ENCODE data around the gene INPP5B.

GRCh38 chr1:37932759-37933158 lies 14.1 kb downstream of the INPP5B start:
- TF ChIP-seq, protein P1, sequence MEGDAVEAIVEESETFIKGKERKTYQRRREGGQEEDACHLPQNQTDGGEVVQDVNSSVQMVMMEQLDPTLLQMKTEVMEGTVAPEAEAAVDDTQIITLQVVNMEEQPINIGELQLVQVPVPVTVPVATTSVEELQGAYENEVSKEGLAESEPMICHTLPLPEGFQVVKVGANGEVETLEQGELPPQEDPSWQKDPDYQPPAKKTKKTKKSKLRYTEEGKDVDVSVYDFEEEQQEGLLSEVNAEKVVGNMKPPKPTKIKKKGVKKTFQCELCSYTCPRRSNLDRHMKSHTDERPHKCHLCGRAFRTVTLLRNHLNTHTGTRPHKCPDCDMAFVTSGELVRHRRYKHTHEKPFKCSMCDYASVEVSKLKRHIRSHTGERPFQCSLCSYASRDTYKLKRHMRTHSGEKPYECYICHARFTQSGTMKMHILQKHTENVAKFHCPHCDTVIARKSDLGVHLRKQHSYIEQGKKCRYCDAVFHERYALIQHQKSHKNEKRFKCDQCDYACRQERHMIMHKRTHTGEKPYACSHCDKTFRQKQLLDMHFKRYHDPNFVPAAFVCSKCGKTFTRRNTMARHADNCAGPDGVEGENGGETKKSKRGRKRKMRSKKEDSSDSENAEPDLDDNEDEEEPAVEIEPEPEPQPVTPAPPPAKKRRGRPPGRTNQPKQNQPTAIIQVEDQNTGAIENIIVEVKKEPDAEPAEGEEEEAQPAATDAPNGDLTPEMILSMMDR (IDR thresholded peaks at IDR 0.05) = no peak
- TF ChIP-seq POLR2AphosphoS5 (IDR thresholded peaks at IDR 0.05) = no peak
- TF ChIP-seq POLR2A (IDR thresholded peaks at IDR 0.05) = no peak

All from gastroesophageal sphincter (tissue), 3 donors.